Ascending aorta (tissue), 2 donors: ENCODE measurements around the gene TUBB4B. TPM values are rescaled to one million over a fixed set of nuclear protein-coding genes. Genes with fewer than 3 reads are reported as not detected.

Source experiments
- DNase-seq, 2 donors: peaks; one replicate each; pipeline ENCODE4 v3.0.0-alpha.2; 2019; ENCODE audit warnings: low spot score in 2 of 2
- H3K27ac ChIP-seq, 2 donors: fragments of 200-600 bp; sonication (generic); one replicate each; pipeline ENCODE4 v1.5.1; 2016 to 2017; ENCODE audit warnings: mild to moderate bottlenecking in 1 of 2
- H3K27me3 ChIP-seq: fragments of 200-600 bp; sonication (generic); one replicate; pipeline ENCODE4 v1.5.1; 2017
- H3K36me3 ChIP-seq, 2 donors: fragments of 200-600 bp; sonication (generic); one replicate each; pipeline ENCODE4 v1.5.1; 2016
- H3K4me1 ChIP-seq, 2 donors: fragments of 200-600 bp; sonication (generic); one replicate each; pipeline ENCODE4 v1.5.1; 2016 to 2017; ENCODE audit warnings: mild to moderate bottlenecking in 1 of 2
- H3K4me3 ChIP-seq, 2 donors: fragments of 200-600 bp; sonication (generic); one replicate each; pipeline ENCODE4 v1.5.1; 2016 to 2017; ENCODE audit warnings: mild to moderate bottlenecking in 1 of 2
- H3K9me3 ChIP-seq, 2 donors: fragments of 200-600 bp; sonication (generic); one replicate each; pipeline ENCODE4 v1.5.1; 2016
- CTCF ChIP-seq, 3 experiments: fragments of 200-600 bp in 2 of 3; fragments of 450-650 bp in 1 of 3; sonication (generic) in 2 of 3; IDR thresholded peaks; one replicate each; pipeline ENCODE4 v1.5.1; 2016 to 2019; ENCODE audit warnings: antibody characterized with exemption in 3 of 3, mild to moderate bottlenecking in 1 of 3, moderate library complexity in 1 of 3
- intact Hi-C: fragments of 100-400 bp; cut with DNase I; formaldehyde crosslinking; loops from one replicate; pipeline ENCODE4 v1.15.1; 2023
- total RNA-seq: library from RNA; depleted of rRNA; stranded (reverse); fragments of >200 nt; gene quantifications from one replicate; pipeline ENCODE4 v1.1.0, GENCODE V29; 2016

TUBB4B gene
- total RNA-seq, 1 donor from 2014 or later: 403 TPM

- no peak for DNase-seq
- peak overlapping the region; percentile 55 to 63 for H3K4me3 ChIP-seq
- intact Hi-C loops: no loop called here
- H3K9me3 ChIP-seq: no peaks in the 10 kb centered on the region
- H3K4me1 ChIP-seq: peaks cover 4 to 12% of the 10 kb centered on the region in 2 donors
- peaks cover 15 to 31% of the 10 kb centered on the region in 2 donors for H3K36me3 ChIP-seq
- peak overlapping the region; percentile 79 to 81 for H3K27ac ChIP-seq
- no peaks in the 10 kb centered on the region for H3K27me3 ChIP-seq
- TF ChIP-seq CTCF (IDR thresholded peaks at IDR 0.05): no peak
Measured at GRCh38 chr9:137278061-137278701, 37.1 kb downstream of the TUBB4B start.

DNA sequence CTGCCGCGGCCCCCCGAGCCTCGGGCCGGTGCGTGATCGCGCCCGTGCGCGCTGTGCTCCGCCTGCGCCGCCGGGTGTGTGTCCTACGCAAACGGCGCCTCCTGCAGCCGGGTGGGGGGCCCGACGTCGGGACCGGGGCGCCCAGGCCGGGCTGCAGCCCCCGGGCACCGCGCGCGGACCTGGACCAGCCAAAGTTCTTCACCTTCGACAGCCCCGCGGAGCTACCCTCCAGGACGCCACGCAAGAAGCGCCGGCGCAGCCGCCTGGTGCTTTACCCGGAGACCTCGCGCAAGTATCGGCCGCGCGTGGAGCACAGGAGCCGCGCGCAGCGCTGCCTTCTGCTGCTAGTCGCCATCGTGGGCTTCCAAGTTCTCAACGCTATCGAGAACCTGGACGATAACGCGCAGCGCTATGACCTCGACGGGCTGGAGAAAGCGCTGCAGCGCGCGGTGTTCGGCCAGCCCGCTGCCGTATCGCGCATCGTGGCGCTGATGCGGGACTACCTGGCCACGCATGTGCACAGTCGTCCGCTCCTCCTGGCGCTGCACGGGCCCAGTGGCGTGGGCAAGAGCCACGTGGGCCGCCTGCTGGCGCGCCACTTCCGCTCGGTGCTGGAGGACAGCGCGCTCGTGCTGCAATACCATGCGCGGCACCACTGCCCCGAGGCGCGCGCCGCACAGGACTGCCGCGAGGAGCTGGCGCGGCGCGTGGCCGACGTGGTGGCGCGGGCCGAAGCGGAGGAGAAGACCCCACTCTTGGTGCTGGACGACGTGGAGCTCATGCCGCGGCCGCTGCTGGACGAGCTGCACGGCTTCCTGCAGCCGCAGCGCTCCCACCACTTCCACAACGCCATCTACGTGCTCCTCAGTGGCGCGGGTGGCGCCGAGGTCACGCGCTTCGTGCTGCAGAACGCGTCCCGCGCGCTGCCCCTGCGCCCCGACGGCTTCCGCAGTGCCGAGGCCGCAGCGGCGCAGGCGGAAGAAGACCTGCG is 37.9 kb downstream of the TUBB4B start:
- peaks cover 12 to 28% of the 10 kb centered on the region in 2 donors for H3K36me3 ChIP-seq
- peak overlapping the region; percentile 55 to 63 for H3K4me3 ChIP-seq
- no peak for DNase-seq

GRCh38 chr9:137279741-137280473 is 38.8 kb downstream of the TUBB4B start:
- Histone ChIP-seq H3K4me3 (no peak overlapping the region), H3K4me1 (peaks cover 4 to 12% of the 10 kb centered on the region in 2 donors), H3K27me3 (no peaks in the 10 kb centered on the region), H3K27ac (no peak overlapping the region), H3K9me3 (peaks cover 0 to 2% of the 10 kb centered on the region in 2 donors), H3K36me3 (peaks cover 12 to 25% of the 10 kb centered on the region in 2 donors)
- TF ChIP-seq CTCF (IDR thresholded peaks at IDR 0.05): no peak
- intact Hi-C loops: no loop called here
- DNase-seq: no peak

More for the DNA sequence above, 37.9 kb downstream of the TUBB4B start:
- Histone ChIP-seq H3K27ac (peak overlapping the region in 1 of 2 donors; percentile 81), H3K4me1 (peaks cover 4 to 12% of the 10 kb centered on the region in 2 donors), H3K9me3 (no peaks in the 10 kb centered on the region), H3K27me3 (no peaks in the 10 kb centered on the region)
- intact Hi-C loops: no loop called here
- TF ChIP-seq CTCF (IDR thresholded peaks at IDR 0.05): no peak

- peaks cover 4 to 12% of the 10 kb centered on the region in 2 donors for H3K4me1 ChIP-seq
- H3K27ac ChIP-seq: no peak overlapping the region
- intact Hi-C loops: no loop called here
- H3K27me3 ChIP-seq: no peaks in the 10 kb centered on the region
- H3K9me3 ChIP-seq: peaks cover 0 to 6% of the 10 kb centered on the region in 2 donors
- peaks cover 12 to 25% of the 10 kb centered on the region in 2 donors for H3K36me3 ChIP-seq
- DNase-seq: no peak
- H3K4me3 ChIP-seq: no peak overlapping the region
- peak in 1 of 3 experiments; percentile 7 for TF ChIP-seq CTCF (IDR thresholded peaks at IDR 0.05)
Measured at GRCh38 chr9:137280474-137281344, 39.6 kb downstream of the TUBB4B start.
